ENCODE data around the gene BMS1. TPM values are rescaled to one million over a fixed set of nuclear protein-coding genes. Genes with fewer than 3 reads are reported as not detected.
"Not testable (repeated sequence)": the region's sequence is repeated elsewhere in the genome, so short reads cannot be mapped to it uniquely, and the experiment has no call there.

The BMS1 gene
- total and polyA plus RNA-seq, 4 experiments from 2014 or later, result 7.1 to 18.9 (median 17.8) TPM

GRCh38 chr10:42865716-42866114 lies 83.1 kb downstream of the BMS1 start:
- no peaks in the 10 kb centered on the region for H3K36me3 Mint-ChIP-seq
- Histone ChIP-seq H3K27ac (ENCODE audit: low read depth, low read length) (no peak overlapping the region), H3K4me1 (ENCODE audit: insufficient read depth, low read length) (no peaks in the 10 kb centered on the region), H3K9me3 (ENCODE audit: control insufficient read depth in 1 of 2, low read length in 2 of 2) (no peaks in the 10 kb centered on the region), H3K4me3 (ENCODE audit: low read length in 2 of 2) (no peak overlapping the region), H3K27me3 (ENCODE audit: insufficient read depth, low read length) (no peaks in the 10 kb centered on the region), H3K36me3 (ENCODE audit: insufficient read depth, low read length) (no peaks in the 10 kb centered on the region)
- intact Hi-C loops (cut with micrococcal nuclease), result no loop called here
- no peak overlapping the region for H3K4me3 Mint-ChIP-seq
- no peak for DNase-seq
- H3K27me3 Mint-ChIP-seq, result peaks cover 24 to 28% of the 10 kb centered on the region in 2 donors
- peaks cover 0 to 2% (median 0%) of the 10 kb centered on the region in 8 donors for H3K9me3 Mint-ChIP-seq
- CTCF ChIA-PET (ENCODE audit: partially characterized antibody), result no interaction called here
- peaks cover 1 to 14% (median 6%) of the 10 kb centered on the region in 4 donors for H3K4me1 Mint-ChIP-seq
- no peak overlapping the region for H3K27ac Mint-ChIP-seq
- POLR2A ChIA-PET (ENCODE audit: partially characterized antibody), result no interaction called here

GRCh38 chr10:42866115-42866995 lies 83.8 kb downstream of the BMS1 start:
- Histone ChIP-seq H3K27me3 (ENCODE audit: insufficient read depth, low read length) (no peaks in the 10 kb centered on the region), H3K36me3 (ENCODE audit: insufficient read depth, low read length) (no peaks in the 10 kb centered on the region), H3K4me3 (ENCODE audit: low read length in 2 of 2) (no peak overlapping the region), H3K4me1 (ENCODE audit: insufficient read depth, low read length) (no peaks in the 10 kb centered on the region), H3K27ac (ENCODE audit: low read depth, low read length) (no peak overlapping the region), H3K9me3 (ENCODE audit: control insufficient read depth in 1 of 2, low read length in 2 of 2) (no peaks in the 10 kb centered on the region)
- ChIA-PET POLR2A (ENCODE audit: partially characterized antibody) (no interaction called here), CTCF (ENCODE audit: partially characterized antibody) (no interaction called here)
- no peaks in the 10 kb centered on the region for H3K36me3 Mint-ChIP-seq
- no peak overlapping the region for H3K27ac Mint-ChIP-seq
- peaks cover 24 to 26% of the 10 kb centered on the region in 2 donors for H3K27me3 Mint-ChIP-seq
- peak overlapping the region in 2 of 8 donors; percentile 39 to 58 for H3K4me3 Mint-ChIP-seq
- intact Hi-C loops (cut with micrococcal nuclease), result no loop called here
- H3K9me3 Mint-ChIP-seq, result peaks cover 0 to 2% (median 0%) of the 10 kb centered on the region in 8 donors
- H3K4me1 Mint-ChIP-seq, result peaks cover 1 to 14% (median 6%) of the 10 kb centered on the region in 4 donors
- peak in 4 of 5 donors; percentile 10 to 33 (median 20) for DNase-seq

GRCh38 chr10:42867571-42867970 lies 85.0 kb downstream of the BMS1 start:
- no peaks in the 10 kb centered on the region for H3K36me3 ChIP-seq (ENCODE audit: insufficient read depth, low read length)
- H3K4me3 ChIP-seq (ENCODE audit: low read length in 2 of 2), result no peak overlapping the region
- H3K27me3 Mint-ChIP-seq, result peaks cover 22 to 25% of the 10 kb centered on the region in 2 donors
- peaks cover 1 to 14% (median 6%) of the 10 kb centered on the region in 4 donors for H3K4me1 Mint-ChIP-seq
- POLR2A ChIA-PET (ENCODE audit: partially characterized antibody), result no interaction called here
- CTCF ChIA-PET (ENCODE audit: partially characterized antibody), result no interaction called here
- H3K9me3 ChIP-seq (ENCODE audit: control insufficient read depth in 1 of 2, low read length in 2 of 2), result no peaks in the 10 kb centered on the region
- intact Hi-C loops (cut with micrococcal nuclease), result no loop called here
- peaks cover 0 to 2% (median 0%) of the 10 kb centered on the region in 8 donors for H3K9me3 Mint-ChIP-seq
- H3K27ac Mint-ChIP-seq, result no peak overlapping the region
- H3K27me3 ChIP-seq (ENCODE audit: insufficient read depth, low read length), result no peaks in the 10 kb centered on the region
- no peaks in the 10 kb centered on the region for H3K4me1 ChIP-seq (ENCODE audit: insufficient read depth, low read length)
- no peak overlapping the region for H3K27ac ChIP-seq (ENCODE audit: low read depth, low read length)
- peak overlapping the region in 1 of 8 donors; percentile 48 for H3K4me3 Mint-ChIP-seq
- DNase-seq, result no peak
- no peaks in the 10 kb centered on the region for H3K36me3 Mint-ChIP-seq

GRCh38 chr10:42868530-42868929 lies 85.9 kb downstream of the BMS1 start:
- H3K27me3 ChIP-seq (ENCODE audit: insufficient read depth, low read length), result no peaks in the 10 kb centered on the region
- no peaks in the 10 kb centered on the region for H3K4me1 ChIP-seq (ENCODE audit: insufficient read depth, low read length)
- Mint-ChIP-seq H3K27ac (no peak overlapping the region), H3K27me3 (peaks cover 22% of the 10 kb centered on the region in 2 donors), H3K4me1 (peaks cover 1 to 14% (median 6%) of the 10 kb centered on the region in 4 donors), H3K36me3 (no peaks in the 10 kb centered on the region), H3K4me3 (no peak overlapping the region), H3K9me3 (no peaks in the 10 kb centered on the region)
- H3K9me3 ChIP-seq (ENCODE audit: control insufficient read depth in 1 of 2, low read length in 2 of 2), result no peaks in the 10 kb centered on the region
- ChIA-PET POLR2A (ENCODE audit: partially characterized antibody) (no interaction called here), CTCF (ENCODE audit: partially characterized antibody) (no interaction called here)
- H3K36me3 ChIP-seq (ENCODE audit: insufficient read depth, low read length), result no peaks in the 10 kb centered on the region
- H3K4me3 ChIP-seq (ENCODE audit: low read length in 2 of 2), result no peak overlapping the region
- H3K27ac ChIP-seq (ENCODE audit: low read depth, low read length), result no peak overlapping the region
- DNase-seq, result no peak
- intact Hi-C loops (cut with micrococcal nuclease), result no loop called here

GRCh38 chr10:42869977-42870350 lies 87.4 kb downstream of the BMS1 start:
- intact Hi-C loops (cut with micrococcal nuclease), result no loop called here
- Mint-ChIP-seq H3K4me3 (no peak overlapping the region), H3K9me3 (no peaks in the 10 kb centered on the region), H3K36me3 (no peaks in the 10 kb centered on the region), H3K4me1 (peaks cover 1 to 14% (median 6%) of the 10 kb centered on the region in 4 donors), H3K27ac (no peak overlapping the region), H3K27me3 (peaks cover 12% of the 10 kb centered on the region in 2 donors)
- ChIA-PET POLR2A (ENCODE audit: partially characterized antibody) (no interaction called here), CTCF (ENCODE audit: partially characterized antibody) (no interaction called here)
- Histone ChIP-seq H3K4me3 (ENCODE audit: low read length in 2 of 2) (no peak overlapping the region), H3K27ac (ENCODE audit: low read depth, low read length) (no peak overlapping the region), H3K9me3 (ENCODE audit: control insufficient read depth in 1 of 2, low read length in 2 of 2) (no peaks in the 10 kb centered on the region), H3K4me1 (ENCODE audit: insufficient read depth, low read length) (no peaks in the 10 kb centered on the region), H3K36me3 (ENCODE audit: insufficient read depth, low read length) (no peaks in the 10 kb centered on the region), H3K27me3 (ENCODE audit: insufficient read depth, low read length) (no peaks in the 10 kb centered on the region)
- no peak for DNase-seq

- POLR2A ChIA-PET (ENCODE audit: partially characterized antibody); intact Hi-C loops (cut with micrococcal nuclease); H3K9me3 Mint-ChIP-seq; H3K9me3 ChIP-seq (ENCODE audit: control insufficient read depth in 1 of 2, low read length in 2 of 2); H3K4me3 ChIP-seq (ENCODE audit: low read length in 2 of 2); H3K4me1 Mint-ChIP-seq; H3K27me3 Mint-ChIP-seq; H3K36me3 ChIP-seq (ENCODE audit: insufficient read depth, low read length); CTCF ChIA-PET (ENCODE audit: partially characterized antibody); H3K27ac ChIP-seq (ENCODE audit: low read depth, low read length); H3K4me3 Mint-ChIP-seq; DNase-seq; H3K36me3 Mint-ChIP-seq; H3K27me3 ChIP-seq (ENCODE audit: insufficient read depth, low read length); H3K4me1 ChIP-seq (ENCODE audit: insufficient read depth, low read length); H3K27ac Mint-ChIP-seq: not testable (repeated sequence)
These were observed 88.6 kb downstream of the BMS1 start for GRCh38 chr10:42871138-42871641.

GRCh38 chr10:42871823-42872222 lies 89.2 kb downstream of the BMS1 start:
- no peak overlapping the region for H3K4me3 Mint-ChIP-seq
- H3K27me3 Mint-ChIP-seq, result peaks cover 8% of the 10 kb centered on the region in 2 donors
- CTCF ChIA-PET (ENCODE audit: partially characterized antibody), result no interaction called here
- Histone ChIP-seq H3K27ac (ENCODE audit: low read depth, low read length) (no peak overlapping the region), H3K4me1 (ENCODE audit: insufficient read depth, low read length) (no peaks in the 10 kb centered on the region), H3K9me3 (ENCODE audit: control insufficient read depth in 1 of 2, low read length in 2 of 2) (no peaks in the 10 kb centered on the region), H3K27me3 (ENCODE audit: insufficient read depth, low read length) (no peaks in the 10 kb centered on the region), H3K4me3 (ENCODE audit: low read length in 2 of 2) (no peak overlapping the region), H3K36me3 (ENCODE audit: insufficient read depth, low read length) (no peaks in the 10 kb centered on the region)
- intact Hi-C loops (cut with micrococcal nuclease), result no loop called here
- H3K9me3 Mint-ChIP-seq, result no peaks in the 10 kb centered on the region
- no peaks in the 10 kb centered on the region for H3K36me3 Mint-ChIP-seq
- POLR2A ChIA-PET (ENCODE audit: partially characterized antibody), result no interaction called here
- H3K27ac Mint-ChIP-seq, result no peak overlapping the region
- DNase-seq, result no peak
- peaks cover 0 to 6% (median 3%) of the 10 kb centered on the region in 4 donors for H3K4me1 Mint-ChIP-seq

Data from CD4-positive, alpha-beta memory T cell (primary cell).